GM12891 (cell line): ENCODE data around the gene ALK.

Experiments used
- PAX5 ChIP-seq: IDR thresholded peaks from 2 replicates; pipeline ENCODE4 v1.6.1; 2011; ENCODE audit warnings: low read length, moderate library complexity, mild to moderate bottlenecking; ENCODE audit not compliant: insufficient read depth, severe bottlenecking
- POLR2A ChIP-seq: IDR thresholded peaks from 2 replicates; pipeline ENCODE4 v1.6.1; 2011; ENCODE audit warnings: low read depth, low read length, control low read depth

- TF ChIP-seq POLR2A (no peak), PAX5 (no peak)
These were observed 191.5 kb downstream of the ALK start for GRCh38 chr2:29729932-29730331.
